Measurements from ENCODE around the gene TRAK2.

DNA sequence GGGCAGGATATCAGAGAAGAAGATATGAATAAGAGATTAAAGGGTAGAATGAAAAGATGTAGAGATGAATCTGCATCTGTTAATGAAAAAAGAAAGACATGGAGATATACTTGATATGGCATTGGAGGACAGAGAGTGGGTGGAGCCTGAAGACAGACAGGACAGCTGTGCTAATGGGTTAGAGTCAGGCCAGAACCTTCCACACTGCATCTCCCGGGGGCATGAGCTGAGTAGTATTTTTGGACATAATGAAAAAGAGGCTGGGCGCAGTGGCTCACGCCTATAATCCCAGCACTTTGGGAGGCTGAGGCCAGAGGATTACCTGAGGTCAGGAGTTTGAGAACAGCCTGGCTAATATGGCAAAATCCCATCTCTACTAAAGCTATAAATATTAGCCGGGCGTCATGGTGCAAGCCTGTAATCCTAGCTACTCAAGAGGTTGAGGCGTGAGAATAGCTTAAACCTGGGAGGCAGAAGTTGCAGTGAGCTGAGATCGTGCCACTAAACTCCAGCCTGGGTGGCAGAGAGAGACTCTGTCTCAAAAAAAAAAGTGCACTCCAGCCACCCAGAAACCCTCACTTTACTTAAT, 105.5 kb downstream of the TRAK2 start:
- TF ChIP-seq, protein P1, sequence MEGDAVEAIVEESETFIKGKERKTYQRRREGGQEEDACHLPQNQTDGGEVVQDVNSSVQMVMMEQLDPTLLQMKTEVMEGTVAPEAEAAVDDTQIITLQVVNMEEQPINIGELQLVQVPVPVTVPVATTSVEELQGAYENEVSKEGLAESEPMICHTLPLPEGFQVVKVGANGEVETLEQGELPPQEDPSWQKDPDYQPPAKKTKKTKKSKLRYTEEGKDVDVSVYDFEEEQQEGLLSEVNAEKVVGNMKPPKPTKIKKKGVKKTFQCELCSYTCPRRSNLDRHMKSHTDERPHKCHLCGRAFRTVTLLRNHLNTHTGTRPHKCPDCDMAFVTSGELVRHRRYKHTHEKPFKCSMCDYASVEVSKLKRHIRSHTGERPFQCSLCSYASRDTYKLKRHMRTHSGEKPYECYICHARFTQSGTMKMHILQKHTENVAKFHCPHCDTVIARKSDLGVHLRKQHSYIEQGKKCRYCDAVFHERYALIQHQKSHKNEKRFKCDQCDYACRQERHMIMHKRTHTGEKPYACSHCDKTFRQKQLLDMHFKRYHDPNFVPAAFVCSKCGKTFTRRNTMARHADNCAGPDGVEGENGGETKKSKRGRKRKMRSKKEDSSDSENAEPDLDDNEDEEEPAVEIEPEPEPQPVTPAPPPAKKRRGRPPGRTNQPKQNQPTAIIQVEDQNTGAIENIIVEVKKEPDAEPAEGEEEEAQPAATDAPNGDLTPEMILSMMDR (IDR thresholded peaks at IDR 0.05) = no peak
- TF ChIP-seq POLR2A (IDR thresholded peaks at IDR 0.05) = no peak
- TF ChIP-seq POLR2AphosphoS5 (IDR thresholded peaks at IDR 0.05) = no peak
- TF ChIP-seq EP300 (IDR thresholded peaks at IDR 0.05) = no peak
